Endodermal cell (in vitro differentiated cells): ENCODE measurements around the gene DUSP7. TPM values are rescaled to one million over a fixed set of nuclear protein-coding genes. Genes with fewer than 3 reads are reported as not detected.
A peak's percentile ranks its signal among the peaks of the same experiment; 100 is the strongest.

Experiments
- DNase-seq: peaks from one replicate; pipeline ENCODE4 v3.0.0-alpha.2; 2017
- H3K27ac ChIP-seq: 2 replicates; pipeline ENCODE4 v1.5.1; 2013; ENCODE audit warnings: mild to moderate bottlenecking, low read depth, low read length, moderate library complexity
- H3K27me3 ChIP-seq: 2 replicates; pipeline ENCODE4 v1.6.1; 2013; ENCODE audit warnings: mild to moderate bottlenecking, low read length, moderate library complexity; ENCODE audit not compliant: insufficient read depth, control insufficient read depth, poor library complexity, severe bottlenecking
- H3K36me3 ChIP-seq: 2 replicates; pipeline ENCODE4 v1.7.0; 2013; ENCODE audit warnings: mild to moderate bottlenecking, low read length, moderate library complexity; ENCODE audit not compliant: control insufficient read depth, insufficient read depth
- H3K4me1 ChIP-seq: one replicate; pipeline ENCODE4 v1.7.0; 2013; ENCODE audit warnings: low read length; ENCODE audit not compliant: control insufficient read depth, insufficient read depth
- H3K4me3 ChIP-seq: 2 replicates; pipeline ENCODE4 v1.5.1; 2013; ENCODE audit warnings: mild to moderate bottlenecking, low read length, moderate library complexity
- H3K9ac ChIP-seq: 2 replicates; pipeline ENCODE4 v1.6.1; 2013; ENCODE audit warnings: mild to moderate bottlenecking, low read length, moderate library complexity; ENCODE audit not compliant: poor library complexity, severe bottlenecking; ENCODE audit errors: extremely low read depth
- H3K9me3 ChIP-seq: 2 replicates; pipeline ENCODE4 v1.6.1; 2013; ENCODE audit warnings: mild to moderate bottlenecking, low read length, moderate library complexity; ENCODE audit not compliant: control insufficient read depth
- H3K27ac Mint-ChIP-seq: 2 replicates; pipeline ENCODE4 v1.8.0; 2020; ENCODE audit warnings: mixed read lengths
- H3K27me3 Mint-ChIP-seq: 2 replicates; pipeline ENCODE4 v1.8.0; 2021; ENCODE audit warnings: mild to moderate bottlenecking, mixed read lengths; ENCODE audit not compliant: insufficient read depth
- H3K36me3 Mint-ChIP-seq: 2 replicates; pipeline ENCODE4 v1.8.0; 2020; ENCODE audit warnings: low read depth, mixed read lengths
- H3K4me1 Mint-ChIP-seq: 2 replicates; pipeline ENCODE4 v1.8.0; 2020; ENCODE audit warnings: mixed read lengths
- H3K4me3 Mint-ChIP-seq: 2 replicates; pipeline ENCODE4 v1.8.0; 2020; ENCODE audit warnings: mild to moderate bottlenecking, moderate library complexity, mixed read lengths
- H3K9me3 Mint-ChIP-seq: 2 replicates; pipeline ENCODE4 v1.8.0; 2020; ENCODE audit warnings: mild to moderate bottlenecking, mixed read lengths
- WGBS, 2 experiments: methylation state at CpG; one replicate each; pipeline versions ENCODE4 v1.1.5 to v1.1.7; 2013; ENCODE audit warnings: missing lambda C conversion rate in 2 of 2, mixed read lengths in 1 of 2; ENCODE audit not compliant: insufficient coverage in 1 of 2, insufficient read length in 1 of 2; 5-methylcytosine and 5-hydroxymethylcytosine counted together
- total RNA-seq, 2 donors: library from RNA; stranded (reverse); fragmentation: NEBNext Ultra II Directional in 1 of 2; extraction: Animal tissue kit (Norgen Biotek cat#: 25700) in 1 of 2; gene quantifications; 2 replicates in 1 of 2; 3 replicates in 1 of 2; pipeline ENCODE4 v1.2.1, GENCODE V29; 2021
- TF ChIP-seq, protein P1 (sequence below): fragments of 200-600 bp; sonication (generic); conservative IDR thresholded peaks from 2 replicates; pipeline ENCODE4 v1.5.0; 2021; ENCODE audit warnings: antibody characterized with exemption, mild to moderate bottlenecking

DUSP7 gene
- total RNA-seq, 2 donors from 2014 or later: 14.2 to 16.7 TPM

DNA sequence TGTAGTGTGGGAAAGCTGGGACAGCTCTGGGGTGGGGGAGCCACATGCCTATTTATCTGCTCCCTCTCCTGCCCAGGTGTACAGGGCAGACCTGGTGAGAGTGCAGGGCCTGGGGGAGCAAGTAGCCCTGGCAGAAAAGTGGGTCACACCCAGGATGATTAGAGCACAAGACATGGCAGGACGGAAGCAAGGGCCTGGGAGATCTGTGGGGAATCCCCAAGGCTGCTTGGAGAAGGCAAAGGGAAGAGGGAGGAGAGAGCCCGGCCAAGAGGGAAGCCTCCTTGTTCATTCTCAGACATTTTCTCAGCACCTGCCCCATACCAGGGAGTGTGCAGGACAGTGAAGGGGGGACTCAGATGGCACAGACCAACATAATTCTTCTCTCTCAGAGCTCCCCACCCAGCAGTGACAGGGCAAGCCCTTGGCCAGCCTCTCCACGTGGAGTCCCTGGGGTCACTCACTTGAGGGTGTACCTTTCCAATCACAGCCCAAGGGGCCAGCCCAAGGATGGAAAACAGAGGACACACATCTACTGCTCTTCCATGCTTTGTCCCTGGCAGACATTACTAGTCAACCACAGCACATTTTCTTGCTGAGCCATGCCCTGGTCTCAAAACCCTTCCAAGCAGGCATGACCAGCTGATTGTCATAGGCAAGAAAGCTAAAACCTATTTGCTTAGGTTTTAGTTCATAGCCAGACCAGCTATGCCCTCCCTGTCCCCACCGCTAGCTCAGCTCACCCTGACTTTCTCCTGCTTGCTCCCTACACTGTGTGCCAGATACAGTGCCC, 4.9 kb upstream of the DUSP7 start:
- 87 to 89% methylated on average over 3 to 4 of the region's 4 CpGs for WGBS, 2 experiments
- Mint-ChIP-seq H3K9me3 (no peaks in the 10 kb centered on the region), H3K36me3 (no peaks in the 10 kb centered on the region), H3K4me1 (peaks cover 2% of the 10 kb centered on the region), H3K27me3 (peaks cover 24% of the 10 kb centered on the region), H3K4me3 (no peak overlapping the region), H3K27ac (no peak overlapping the region)
- TF ChIP-seq, protein P1, sequence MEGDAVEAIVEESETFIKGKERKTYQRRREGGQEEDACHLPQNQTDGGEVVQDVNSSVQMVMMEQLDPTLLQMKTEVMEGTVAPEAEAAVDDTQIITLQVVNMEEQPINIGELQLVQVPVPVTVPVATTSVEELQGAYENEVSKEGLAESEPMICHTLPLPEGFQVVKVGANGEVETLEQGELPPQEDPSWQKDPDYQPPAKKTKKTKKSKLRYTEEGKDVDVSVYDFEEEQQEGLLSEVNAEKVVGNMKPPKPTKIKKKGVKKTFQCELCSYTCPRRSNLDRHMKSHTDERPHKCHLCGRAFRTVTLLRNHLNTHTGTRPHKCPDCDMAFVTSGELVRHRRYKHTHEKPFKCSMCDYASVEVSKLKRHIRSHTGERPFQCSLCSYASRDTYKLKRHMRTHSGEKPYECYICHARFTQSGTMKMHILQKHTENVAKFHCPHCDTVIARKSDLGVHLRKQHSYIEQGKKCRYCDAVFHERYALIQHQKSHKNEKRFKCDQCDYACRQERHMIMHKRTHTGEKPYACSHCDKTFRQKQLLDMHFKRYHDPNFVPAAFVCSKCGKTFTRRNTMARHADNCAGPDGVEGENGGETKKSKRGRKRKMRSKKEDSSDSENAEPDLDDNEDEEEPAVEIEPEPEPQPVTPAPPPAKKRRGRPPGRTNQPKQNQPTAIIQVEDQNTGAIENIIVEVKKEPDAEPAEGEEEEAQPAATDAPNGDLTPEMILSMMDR: no peak
- H3K27ac ChIP-seq: no peak overlapping the region
- no peaks in the 10 kb centered on the region for H3K4me1 ChIP-seq
- no peak for DNase-seq
- no peaks in the 10 kb centered on the region for H3K36me3 ChIP-seq
- peaks cover 6% of the 10 kb centered on the region for H3K27me3 ChIP-seq
- H3K9ac ChIP-seq: no peak overlapping the region
- H3K4me3 ChIP-seq: no peak overlapping the region
- H3K9me3 ChIP-seq: no peaks in the 10 kb centered on the region

DNA sequence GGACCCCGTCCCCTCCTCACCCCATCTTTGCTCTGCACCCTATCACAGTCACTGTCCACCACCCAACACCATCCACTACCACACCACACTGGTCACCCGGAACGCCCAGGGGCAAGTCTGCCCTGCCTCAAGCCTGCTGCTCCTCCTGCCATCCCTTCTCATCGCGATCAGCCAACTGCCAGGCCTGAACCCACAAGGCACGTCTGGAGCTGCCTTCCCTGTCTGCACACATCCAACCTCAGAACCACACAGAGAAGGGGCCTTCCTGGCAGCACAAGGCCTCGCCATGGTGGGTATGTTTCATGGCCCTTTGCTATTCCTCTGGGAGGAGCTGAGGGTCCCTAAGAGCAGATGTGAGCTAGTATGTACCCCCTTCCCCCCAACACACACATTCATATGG, 3.4 kb upstream of the DUSP7 start:
- 90 to 100% methylated on average over 4 to 7 of the region's 7 CpGs for WGBS, 2 experiments
- Mint-ChIP-seq H3K27ac (no peak overlapping the region), H3K9me3 (no peaks in the 10 kb centered on the region), H3K4me1 (peaks cover 2% of the 10 kb centered on the region), H3K27me3 (peaks cover 21% of the 10 kb centered on the region), H3K36me3 (no peaks in the 10 kb centered on the region), H3K4me3 (no peak overlapping the region)
- H3K4me1 ChIP-seq: no peaks in the 10 kb centered on the region
- no peak overlapping the region for H3K27ac ChIP-seq
- H3K9me3 ChIP-seq: no peaks in the 10 kb centered on the region
- H3K27me3 ChIP-seq: peaks cover 6% of the 10 kb centered on the region
- no peaks in the 10 kb centered on the region for H3K36me3 ChIP-seq
- H3K9ac ChIP-seq: no peak overlapping the region
- no peak for DNase-seq
- no peak overlapping the region for H3K4me3 ChIP-seq
- TF ChIP-seq, protein P1: no peak

DNA sequence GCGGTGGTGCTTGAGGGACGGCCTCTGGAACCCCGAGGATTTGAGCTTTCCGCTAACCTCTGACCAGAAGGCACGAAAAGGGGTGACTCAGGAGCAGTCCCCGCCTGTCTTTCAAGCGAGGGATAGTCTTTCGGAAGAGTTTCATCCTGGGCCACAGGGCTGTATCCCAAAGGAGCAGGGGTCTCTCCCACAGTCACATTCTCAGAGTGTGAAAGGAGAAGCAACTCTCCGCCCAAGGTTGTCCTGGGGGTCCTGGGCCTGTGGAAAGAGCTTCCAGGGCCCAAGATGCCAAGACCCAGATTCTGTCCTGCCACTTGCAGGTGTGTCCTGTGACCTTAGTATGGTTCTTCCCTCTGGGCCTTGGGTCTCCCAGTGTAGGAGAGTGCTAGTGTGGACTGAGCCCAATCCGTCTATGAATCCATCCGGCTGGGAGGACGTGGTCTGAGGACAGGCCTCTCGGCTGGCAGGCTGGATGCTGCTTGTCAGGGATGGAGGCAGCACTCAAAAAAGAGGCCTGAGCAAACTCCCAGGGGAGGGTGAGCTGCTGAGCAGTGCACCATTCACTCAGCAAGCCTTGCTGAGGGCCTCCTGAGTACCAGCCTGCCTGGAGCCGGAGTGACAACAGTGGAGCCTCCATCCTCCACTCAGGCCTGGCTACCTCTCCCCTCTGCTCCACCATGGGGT, 1.6 kb upstream of the DUSP7 start:
- Histone ChIP-seq H3K9me3 (no peaks in the 10 kb centered on the region), H3K27me3 (peaks cover 6% of the 10 kb centered on the region), H3K9ac (no peak overlapping the region), H3K36me3 (peaks cover 9% of the 10 kb centered on the region), H3K4me1 (peaks cover 3% of the 10 kb centered on the region), H3K4me3 (peak overlapping the region; percentile 41), H3K27ac (no peak overlapping the region)
- TF ChIP-seq, protein P1: peak; percentile 32
- Mint-ChIP-seq H3K4me1 (peaks cover 13% of the 10 kb centered on the region), H3K4me3 (peak overlapping the region; percentile 73), H3K27me3 (peaks cover 15% of the 10 kb centered on the region), H3K9me3 (no peaks in the 10 kb centered on the region), H3K27ac (peak overlapping the region; percentile 68), H3K36me3 (no peaks in the 10 kb centered on the region)
- DNase-seq: no peak
- WGBS, 2 experiments: 77 to 80% methylated on average over 12 to 14 of the region's 14 CpGs
